H1 (cell line): ENCODE results near the gene CABP2.
A peak's percentile ranks its signal among the peaks of the same experiment; 100 is the strongest.

ENCODE experiments used
- BACH1 ChIP-seq: IDR thresholded peaks from 2 replicates; pipeline ENCODE4 v1.6.1; 2012; ENCODE audit warnings: low read length, improper control_type of control experiment
- CHD2 ChIP-seq: IDR thresholded peaks from 2 replicates; pipeline ENCODE4 v1.6.1; 2012; ENCODE audit warnings: low read length, improper control_type of control experiment
- CTCF ChIP-seq, 3 experiments: IDR thresholded peaks; 1 replicate in 2 of 3; 2 replicates in 1 of 3; pipeline versions ENCODE4 v1.5.1 to v1.6.1; 2011; ENCODE audit warnings: low read length in 3 of 3, mild to moderate bottlenecking in 3 of 3, inconsistent platforms in 2 of 3, low read depth in 1 of 3, moderate library complexity in 1 of 3; ENCODE audit not compliant: insufficient read depth in 1 of 3; ENCODE audit errors: control extremely low read depth in 1 of 3
- EGR1 ChIP-seq: IDR thresholded peaks from 2 replicates; pipeline ENCODE4 v1.6.1; 2011; ENCODE audit warnings: low read depth, low read length, borderline replicate concordance
- EZH2 ChIP-seq: fragments of 200-600 bp; sonication (generic); IDR thresholded peaks from 2 replicates; pipeline ENCODE4 v1.7.1; 2012; ENCODE audit warnings: low read depth, mild to moderate bottlenecking, moderate library complexity, low read length, inconsistent platforms; ENCODE audit not compliant: severe bottlenecking
- POLR2A ChIP-seq, 2 experiments: IDR thresholded peaks; 1 replicate in 1 of 2; 2 replicates in 1 of 2; pipeline ENCODE4 v1.6.1; 2011; ENCODE audit warnings: low read depth in 2 of 2, low read length in 2 of 2, mild to moderate bottlenecking in 2 of 2; ENCODE audit errors: control extremely low read depth in 1 of 2
- TAF1 ChIP-seq: IDR thresholded peaks from 2 replicates; pipeline ENCODE4 v1.6.1; 2011; ENCODE audit warnings: mild to moderate bottlenecking, low read depth, low read length
- ZNF274 ChIP-seq: IDR thresholded peaks from 2 replicates; pipeline ENCODE4 v1.7.0; 2012; ENCODE audit warnings: low read length, borderline replicate concordance; ENCODE audit errors: extremely low read depth

- TF ChIP-seq POLR2A (IDR thresholded peaks at IDR 0.05; ENCODE audit: control extremely low read depth in 1 of 2, low read depth in 2 of 2, low read length in 2 of 2) (no peak), EGR1 (no peak), CHD2 (no peak), EZH2 (no peak), CTCF (IDR thresholded peaks at IDR 0.05; ENCODE audit: control extremely low read depth in 1 of 3, insufficient read depth in 1 of 3, low read depth in 1 of 3, low read length in 3 of 3) (peak; percentile 72 to 76 (median 73)), TAF1 (no peak), BACH1 (no peak), ZNF274 (no peak)
These were observed 49.6 kb upstream of the CABP2 start for GRCh38 chr11:67572747-67573419.
